SK-N-SH (cell line): ENCODE results near the gene TRIM14. TPM values are rescaled to one million over a fixed set of nuclear protein-coding genes. Genes with fewer than 3 reads are reported as not detected.

ENCODE experiments used
- CTCF ChIA-PET: fragments of 300-600, 350-600 bp; formaldehyde crosslinking; extraction: SDS; loops from one replicate; lab custom pipeline; 2021; lab: Yijun Ruan, JAX
- POLR2A ChIA-PET: fragments of 350-600 bp; sonication (Branson Sonifier 250); formaldehyde crosslinking; extraction: SDS; loops from one replicate; lab custom pipeline; 2020; ENCODE audit warnings: antibody characterized with exemption, inconsistent platforms; lab: Yijun Ruan, JAX
- DNase-seq: peaks from one replicate; pipeline ENCODE4 v3.0.0; 2012
- H2AFZ ChIP-seq: fragments of 200-600 bp; sonication (generic); 2 replicates; pipeline ENCODE4 v1.8.1; 2016; ENCODE audit warnings: antibody characterized with exemption, mild to moderate bottlenecking, low read depth
- H3F3A ChIP-seq: fragments of 200-600 bp; sonication (generic); replicated peaks from 2 replicates; pipeline ENCODE3; 2016; ENCODE audit warnings: antibody characterized with exemption, mild to moderate bottlenecking; ENCODE audit not compliant: insufficient read depth
- H3K27ac ChIP-seq, 2 experiments: fragments of 200-500 bp in 1 of 2; fragments of 200-600 bp in 1 of 2; sonication (Bioruptor generic) in 1 of 2; sonication (generic), shearing (Covaris generic) in 1 of 2; 2 replicates each; pipeline versions ENCODE4 v1.5.1 to v1.6.1; 2014 to 2016; ENCODE audit warnings: low read depth in 2 of 2, inconsistent platforms in 1 of 2, low read length in 1 of 2, mild to moderate bottlenecking in 1 of 2, mixed read lengths in 1 of 2
- H3K27me3 ChIP-seq: fragments of 200-600 bp; sonication (generic), shearing (Covaris generic); 2 replicates; pipeline ENCODE4 v1.6.1; 2016; ENCODE audit warnings: mixed run types; ENCODE audit not compliant: insufficient read depth
- H3K36me3 ChIP-seq, 2 experiments: fragments of 200-500 bp in 1 of 2; fragments of 200-600 bp in 1 of 2; sonication (Bioruptor generic) in 1 of 2; sonication (generic) in 1 of 2; replicated peaks in 1 of 2; 2 replicates each; pipeline versions ENCODE3 to v1.5.1; 2014 to 2016; ENCODE audit warnings: low read length in 1 of 2, mild to moderate bottlenecking in 1 of 2; ENCODE audit not compliant: insufficient read depth in 2 of 2, control insufficient read depth in 1 of 2
- H3K4me1 ChIP-seq, 2 experiments: fragments of 200-500 bp in 1 of 2; fragments of 200-600 bp in 1 of 2; sonication (Bioruptor generic) in 1 of 2; sonication (generic), shearing (Covaris generic) in 1 of 2; 2 replicates each; pipeline versions ENCODE4 v1.5.1 to v1.6.1; 2014 to 2016; ENCODE audit warnings: low read depth in 1 of 2, low read length in 1 of 2, mixed run types in 1 of 2; ENCODE audit not compliant: insufficient read depth in 2 of 2, control insufficient read depth in 1 of 2
- H3K4me2 ChIP-seq: fragments of 200-600 bp; sonication (generic), shearing (Covaris generic); 2 replicates; pipeline ENCODE4 v1.6.1; 2017; ENCODE audit warnings: mixed run types
- H3K4me3 ChIP-seq, 2 experiments: fragments of 200-500 bp in 1 of 2; fragments of 200-600 bp in 1 of 2; sonication (Bioruptor generic) in 1 of 2; sonication (generic), shearing (Covaris generic) in 1 of 2; 2 replicates each; pipeline versions ENCODE4 v1.5.1 to v1.8.1; 2014 to 2016; ENCODE audit warnings: low read depth in 2 of 2, inconsistent platforms in 1 of 2, low read length in 1 of 2, mild to moderate bottlenecking in 1 of 2, mixed read lengths in 1 of 2, moderate library complexity in 1 of 2
- H3K79me2 ChIP-seq: fragments of 200-600 bp; sonication (generic); 2 replicates; pipeline ENCODE4 v1.8.1; 2017; ENCODE audit warnings: mild to moderate bottlenecking; ENCODE audit not compliant: insufficient read depth
- H3K9ac ChIP-seq: fragments of 200-600 bp; sonication (generic); 2 replicates; pipeline ENCODE4 v1.6.1; 2017; ENCODE audit warnings: mixed run types
- H3K9me2 ChIP-seq: fragments of 200-600 bp; sonication (generic); 2 replicates; pipeline ENCODE4 v1.6.1; 2017; ENCODE audit warnings: mixed run types
- H3K9me3 ChIP-seq: fragments of 200-600 bp; sonication (generic); 2 replicates; pipeline ENCODE4 v1.6.1; 2017; ENCODE audit warnings: mixed run types, mild to moderate bottlenecking, moderate library complexity
- H4K20me1 ChIP-seq: fragments of 200-600 bp; sonication (generic); 2 replicates; pipeline ENCODE4 v1.6.1; 2017; ENCODE audit warnings: mild to moderate bottlenecking, mixed run types; ENCODE audit not compliant: insufficient read depth
- ELF1 ChIP-seq: IDR thresholded peaks from 2 replicates; pipeline ENCODE4 v1.4.0; 2012
- EZH2phosphoT487 ChIP-seq: fragments of 200-600 bp; sonication (generic); IDR thresholded peaks from 2 replicates; pipeline ENCODE4 v1.6.1; 2017; ENCODE audit warnings: low read depth, mixed run types, mild to moderate bottlenecking, antibody characterized with exemption, moderate library complexity, borderline replicate concordance
- FOSL2 ChIP-seq: IDR thresholded peaks from 2 replicates; pipeline ENCODE4 v1.4.0; 2012; ENCODE audit warnings: low read depth, mild to moderate bottlenecking, moderate library complexity, borderline replicate concordance
- GABPA ChIP-seq: IDR thresholded peaks from 2 replicates; pipeline ENCODE4 v1.4.0; 2012; ENCODE audit warnings: low read depth, mild to moderate bottlenecking
- GATA2 ChIP-seq: sonication (generic); formaldehyde crosslinking; IDR thresholded peaks from 2 replicates; pipeline ENCODE4 v1.5.0; 2020; ENCODE audit warnings: mild to moderate bottlenecking, missing genetic modification reagents
- JUND ChIP-seq: IDR thresholded peaks from 2 replicates; pipeline ENCODE4 v1.4.0; 2012
- MEF2A ChIP-seq: IDR thresholded peaks from 2 replicates; pipeline ENCODE4 v1.4.0; 2012; ENCODE audit warnings: low read depth, borderline replicate concordance
- MXI1 ChIP-seq: IDR thresholded peaks from 2 replicates; pipeline ENCODE4 v1.6.1; 2012; ENCODE audit warnings: mild to moderate bottlenecking, low read depth, low read length, improper control_type of control experiment
- NFIC ChIP-seq: IDR thresholded peaks from 2 replicates; pipeline ENCODE4 v1.4.0; 2012; ENCODE audit warnings: borderline replicate concordance
- NRF1 ChIP-seq: IDR thresholded peaks from 2 replicates; pipeline ENCODE4 v1.6.1; 2012; ENCODE audit warnings: low read depth, mild to moderate bottlenecking, low read length
- POLR2AphosphoS5 ChIP-seq: IDR thresholded peaks from 2 replicates; pipeline ENCODE4 v1.6.1; 2012; ENCODE audit warnings: low read depth, low read length
- RAD21 ChIP-seq: IDR thresholded peaks from 2 replicates; pipeline ENCODE4 v1.6.1; 2012; ENCODE audit warnings: mild to moderate bottlenecking, low read length
- RFX5 ChIP-seq: IDR thresholded peaks from 2 replicates; pipeline ENCODE4 v1.6.1; 2012; ENCODE audit warnings: mild to moderate bottlenecking, improper control_type of control experiment, low read length
- SMC3 ChIP-seq: IDR thresholded peaks from 2 replicates; pipeline ENCODE4 v1.6.1; 2012; ENCODE audit warnings: low read depth, low read length, improper control_type of control experiment
- TAF1 ChIP-seq: IDR thresholded peaks from 2 replicates; pipeline ENCODE4 v1.6.1; 2012; ENCODE audit warnings: low read depth, mild to moderate bottlenecking, low read length, moderate library complexity, borderline replicate concordance
- TCF12 ChIP-seq: IDR thresholded peaks from 2 replicates; pipeline ENCODE4 v1.4.0; 2012
- TEAD4 ChIP-seq: IDR thresholded peaks from 2 replicates; pipeline ENCODE4 v1.4.0; 2012; ENCODE audit warnings: mild to moderate bottlenecking, borderline replicate concordance; ENCODE audit not compliant: insufficient read depth
- WGBS: methylation state at CpG from one replicate; pipeline ENCODE4 v1.1.6; 2017; ENCODE audit warnings: low lambda C conversion rate; 5-methylcytosine and 5-hydroxymethylcytosine counted together
- polyA plus RNA-seq, 3 experiments: library from polyadenylated mRNA; depleted of rRNA; stranded (reverse); fragments of >200 nt; gene quantifications; 2 replicates each; pipeline ENCODE4 v1.2.3, GENCODE V29; 2012
- TF ChIP-seq, protein P1 (sequence below): fragments of 200-600 bp; sonication (generic); IDR thresholded peaks from 2 replicates; pipeline ENCODE4 v1.6.1; 2017; ENCODE audit warnings: antibody characterized with exemption, mild to moderate bottlenecking, moderate library complexity
- TF ChIP-seq, protein P2 (sequence below): IDR thresholded peaks from 2 replicates; pipeline ENCODE4 v1.4.0; 2012; ENCODE audit warnings: low read depth
- TF ChIP-seq, protein P3 (sequence below): IDR thresholded peaks from 2 replicates; pipeline ENCODE4; 2012

TRIM14 gene
- polyA plus RNA-seq, 1 of the 3 experiments (the other 2 are of a cell fraction), result 15.3 TPM

DNA sequence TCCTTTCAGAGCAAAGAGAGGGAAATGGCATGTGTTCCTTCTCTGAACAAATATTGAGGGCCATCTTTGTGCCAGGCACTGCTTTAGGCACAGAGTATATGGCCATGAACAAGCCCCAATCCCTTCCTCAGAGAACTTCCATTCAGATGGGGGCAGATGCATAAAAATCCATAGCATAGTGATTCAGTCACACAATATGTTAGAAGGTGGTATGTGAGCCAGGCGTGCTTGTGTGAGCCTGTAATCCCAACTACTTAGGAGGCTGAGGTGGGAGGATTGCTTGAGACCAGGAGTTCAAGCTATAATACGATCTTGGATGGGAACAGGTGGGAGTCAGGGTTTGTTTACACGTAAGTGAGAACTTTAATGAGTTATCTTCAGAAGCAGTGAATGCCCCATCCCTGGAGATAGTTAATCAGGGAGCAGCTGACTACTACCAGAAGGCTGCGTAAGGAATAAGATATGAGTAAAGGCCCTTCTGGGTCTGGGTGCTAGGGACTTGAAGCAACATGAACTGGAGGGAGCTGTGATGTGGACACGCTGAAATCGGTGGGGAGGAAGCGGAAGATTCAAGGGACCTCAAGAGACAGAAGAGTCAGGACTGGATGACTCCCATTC is 35.3 kb downstream of the TRIM14 start:
- DNase-seq, result no peak
- H3K27ac ChIP-seq, result no peak overlapping the region
- ChIA-PET POLR2A (no interaction called here), CTCF (interaction anchor here (1.0 kb wide), 1 partner anchor 48 kb away, joined by 3 read pairs; no protein-coding TSS in a partner anchor)
- no peaks in the 10 kb centered on the region for H4K20me1 ChIP-seq
- H3K4me1 ChIP-seq, result peaks cover 3 to 5% of the 10 kb centered on the region in 2 experiments; a peak in 2 of 4 replicates
- no peaks in the 10 kb centered on the region for H3K9me2 ChIP-seq
- H3K4me3 ChIP-seq, result no peak overlapping the region
- 100% methylated on average over 7 of the region's 7 CpGs for WGBS
- no peak overlapping the region for H2AFZ ChIP-seq
- H3K9me3 ChIP-seq, result no peaks in the 10 kb centered on the region
- H3K79me2 ChIP-seq, result no peaks in the 10 kb centered on the region
- H3K9ac ChIP-seq, result no peak overlapping the region
- peaks cover 17 to 39% of the 10 kb centered on the region in 2 experiments for H3K36me3 ChIP-seq
- no peaks in the 10 kb centered on the region for H3K27me3 ChIP-seq
- TF ChIP-seq, protein P1, sequence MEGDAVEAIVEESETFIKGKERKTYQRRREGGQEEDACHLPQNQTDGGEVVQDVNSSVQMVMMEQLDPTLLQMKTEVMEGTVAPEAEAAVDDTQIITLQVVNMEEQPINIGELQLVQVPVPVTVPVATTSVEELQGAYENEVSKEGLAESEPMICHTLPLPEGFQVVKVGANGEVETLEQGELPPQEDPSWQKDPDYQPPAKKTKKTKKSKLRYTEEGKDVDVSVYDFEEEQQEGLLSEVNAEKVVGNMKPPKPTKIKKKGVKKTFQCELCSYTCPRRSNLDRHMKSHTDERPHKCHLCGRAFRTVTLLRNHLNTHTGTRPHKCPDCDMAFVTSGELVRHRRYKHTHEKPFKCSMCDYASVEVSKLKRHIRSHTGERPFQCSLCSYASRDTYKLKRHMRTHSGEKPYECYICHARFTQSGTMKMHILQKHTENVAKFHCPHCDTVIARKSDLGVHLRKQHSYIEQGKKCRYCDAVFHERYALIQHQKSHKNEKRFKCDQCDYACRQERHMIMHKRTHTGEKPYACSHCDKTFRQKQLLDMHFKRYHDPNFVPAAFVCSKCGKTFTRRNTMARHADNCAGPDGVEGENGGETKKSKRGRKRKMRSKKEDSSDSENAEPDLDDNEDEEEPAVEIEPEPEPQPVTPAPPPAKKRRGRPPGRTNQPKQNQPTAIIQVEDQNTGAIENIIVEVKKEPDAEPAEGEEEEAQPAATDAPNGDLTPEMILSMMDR, result no peak
- no peak for TF ChIP-seq TCF12
- no peak for TF ChIP-seq FOSL2
- TF ChIP-seq EZH2phosphoT487, result no peak
- no peak for TF ChIP-seq NRF1
- no peak for TF ChIP-seq TAF1
- no peak for TF ChIP-seq GABPA
- no peak for TF ChIP-seq NFIC
- no peak for TF ChIP-seq MXI1
- no peak for TF ChIP-seq SMC3
- no peak for TF ChIP-seq ELF1
- TF ChIP-seq POLR2AphosphoS5, result no peak
- TF ChIP-seq, protein P2, sequence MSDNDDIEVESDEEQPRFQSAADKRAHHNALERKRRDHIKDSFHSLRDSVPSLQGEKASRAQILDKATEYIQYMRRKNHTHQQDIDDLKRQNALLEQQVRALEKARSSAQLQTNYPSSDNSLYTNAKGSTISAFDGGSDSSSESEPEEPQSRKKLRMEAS, result no peak
- TF ChIP-seq MEF2A, result no peak
- no peak for TF ChIP-seq TEAD4
- TF ChIP-seq, protein P3, sequence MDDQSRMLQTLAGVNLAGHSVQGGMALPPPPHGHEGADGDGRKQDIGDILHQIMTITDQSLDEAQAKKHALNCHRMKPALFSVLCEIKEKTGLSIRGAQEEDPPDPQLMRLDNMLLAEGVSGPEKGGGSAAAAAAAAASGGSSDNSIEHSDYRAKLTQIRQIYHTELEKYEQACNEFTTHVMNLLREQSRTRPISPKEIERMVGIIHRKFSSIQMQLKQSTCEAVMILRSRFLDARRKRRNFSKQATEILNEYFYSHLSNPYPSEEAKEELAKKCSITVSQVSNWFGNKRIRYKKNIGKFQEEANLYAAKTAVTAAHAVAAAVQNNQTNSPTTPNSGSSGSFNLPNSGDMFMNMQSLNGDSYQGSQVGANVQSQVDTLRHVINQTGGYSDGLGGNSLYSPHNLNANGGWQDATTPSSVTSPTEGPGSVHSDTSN, result no peak
- no peak overlapping the region for H3K4me2 ChIP-seq
- peaks cover 3% of the 10 kb centered on the region for H3F3A ChIP-seq

DNA sequence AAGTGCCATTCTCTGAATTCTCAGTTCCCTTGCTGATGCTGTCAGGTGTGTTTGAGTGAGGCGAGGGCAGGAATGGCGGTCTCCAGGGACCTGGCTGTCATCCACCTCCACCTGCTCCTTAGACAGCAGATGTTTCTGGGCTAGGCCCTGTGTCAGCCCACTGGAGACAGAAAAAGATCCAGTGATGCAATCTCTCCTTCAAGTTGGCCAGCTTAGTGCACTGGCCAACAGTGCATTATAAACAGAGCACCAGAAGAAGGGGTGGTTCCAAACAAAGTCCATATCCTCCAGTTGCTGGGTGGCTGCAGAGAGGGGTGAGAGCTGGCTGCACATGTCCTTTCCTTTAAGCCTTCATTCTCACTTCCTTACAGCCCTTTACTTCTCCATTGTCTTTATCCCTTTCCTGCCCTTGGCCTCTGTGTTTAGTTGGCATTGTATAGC is 35.9 kb downstream of the TRIM14 start:
- DNase-seq, result no peak
- CTCF ChIA-PET, result no interaction called here
- Histone ChIP-seq H3K9me3 (no peaks in the 10 kb centered on the region), H3K79me2 (no peaks in the 10 kb centered on the region), H3K9ac (no peak overlapping the region), H4K20me1 (no peaks in the 10 kb centered on the region), H3K4me3 (no peak overlapping the region), H3K4me2 (no peak overlapping the region), H3K9me2 (no peaks in the 10 kb centered on the region), H2AFZ (no peak overlapping the region), H3K36me3 (peaks cover 17 to 41% of the 10 kb centered on the region in 2 experiments), H3K27me3 (no peaks in the 10 kb centered on the region), H3K4me1 (peaks cover 3 to 5% of the 10 kb centered on the region in 2 experiments; a peak in 2 of 4 replicates), H3F3A (peaks cover 3% of the 10 kb centered on the region), H3K27ac (no peak overlapping the region)
- 100% methylated on average over 2 of the region's 2 CpGs for WGBS
- TF ChIP-seq RAD21, result no peak
- no peak for TF ChIP-seq TEAD4
- TF ChIP-seq TAF1, result no peak
- TF ChIP-seq GATA2 (CRISPR knock-in tag), result no peak
- TF ChIP-seq JUND, result no peak
- no peak for TF ChIP-seq RFX5
- POLR2A ChIA-PET, result no interaction called here
